Gastroesophageal sphincter (tissue), 4 donors: Measurements from ENCODE around the gene GJB3. TPM values are rescaled to one million over a fixed set of nuclear protein-coding genes. Genes with fewer than 3 reads are reported as not detected.

ENCODE experiments used
- ATAC-seq: fragments of 150-250 bp; one replicate; pipeline ENCODE4 v1.9.1; 2016; ENCODE audit warnings: mild to moderate bottlenecking, moderate library complexity
- H3K27ac ChIP-seq, 4 donors: fragments of 200-600 bp; sonication (generic) in 3 of 4; 1 replicate in 3 of 4; 2 replicates in 1 of 4; pipeline ENCODE4 v1.5.1; 2016 to 2019
- H3K27me3 ChIP-seq: fragments of 200-600 bp; sonication (generic); one replicate; pipeline ENCODE4 v1.5.1; 2019
- H3K36me3 ChIP-seq, 2 donors: fragments of 200-600 bp; sonication (generic); one replicate each; pipeline ENCODE4 v1.5.1; 2019; ENCODE audit warnings: control low read depth in 1 of 2
- H3K4me1 ChIP-seq, 3 donors: fragments of 200-600 bp; sonication (generic); 1 replicate in 2 of 3; 2 replicates in 1 of 3; pipeline ENCODE4 v1.5.1; 2016 to 2019; ENCODE audit warnings: control low read depth in 2 of 3
- H3K4me3 ChIP-seq, 2 donors: fragments of 200-600 bp; sonication (generic); one replicate each; pipeline ENCODE4 v1.5.1; 2019; ENCODE audit warnings: mild to moderate bottlenecking in 1 of 2, moderate library complexity in 1 of 2
- H3K9me3 ChIP-seq, 3 donors: fragments of 200-600 bp; sonication (generic); one replicate each; pipeline ENCODE4 v1.5.1; 2017 to 2019; ENCODE audit warnings: control low read depth in 2 of 3
- CTCF ChIP-seq, 4 experiments: fragments of 200-600 bp in 2 of 4; fragments of 450-650 bp in 2 of 4; sonication (generic) in 1 of 4; IDR thresholded peaks; one replicate each; pipeline ENCODE4 v1.5.1; 2017 to 2019; ENCODE audit warnings: antibody characterized with exemption in 4 of 4, mild to moderate bottlenecking in 2 of 4, moderate library complexity in 2 of 4
- EP300 ChIP-seq: sonication (generic); formaldehyde crosslinking; IDR thresholded peaks from one replicate; pipeline ENCODE4 v1.6.1; 2017; ENCODE audit warnings: antibody characterized with exemption, mild to moderate bottlenecking
- POLR2A ChIP-seq, 2 donors: fragments of 450-650 bp; IDR thresholded peaks; one replicate each; pipeline ENCODE4 v1.6.1; 2017; ENCODE audit warnings: antibody characterized with exemption in 2 of 2, mild to moderate bottlenecking in 2 of 2, moderate library complexity in 1 of 2
- POLR2AphosphoS5 ChIP-seq: sonication (generic); formaldehyde crosslinking; IDR thresholded peaks from one replicate; pipeline ENCODE4 v1.6.1; 2017; ENCODE audit warnings: antibody characterized with exemption
- WGBS, 2 donors: methylation state at CpG; one replicate each; pipeline ENCODE4 v1.1.5; 2018; ENCODE audit warnings: low coverage in 1 of 2; 5-methylcytosine and 5-hydroxymethylcytosine counted together
- total RNA-seq, 4 donors: library from RNA; depleted of rRNA; stranded (reverse); fragments of >200 nt; gene quantifications; one replicate each; pipeline ENCODE4 v1.1.0, GENCODE V29; 2016

Gene GJB3
- total RNA-seq, 4 donors from 2014 or later = 1.1 to 6.4 TPM; not detected in 2

- Histone ChIP-seq H3K9me3 (no peaks in the 10 kb centered on the region), H3K4me1 (peaks cover 0 to 16% (median 8%) of the 10 kb centered on the region in 3 donors), H3K27ac (no peak overlapping the region), H3K36me3 (no peaks in the 10 kb centered on the region), H3K27me3 (peaks cover 89% of the 10 kb centered on the region), H3K4me3 (no peak overlapping the region)
- 63 to 94% methylated on average over 3 to 5 of the region's 5 CpGs for WGBS, 2 donors
- TF ChIP-seq EP300 (no peak), CTCF (IDR thresholded peaks at IDR 0.05) (no peak), POLR2AphosphoS5 (no peak), POLR2A (IDR thresholded peaks at IDR 0.05) (no peak)
- ATAC-seq = no peak
These were observed 1.5 kb upstream of the GJB3 start for GRCh38 chr1:34779526-34779925.

DNA sequence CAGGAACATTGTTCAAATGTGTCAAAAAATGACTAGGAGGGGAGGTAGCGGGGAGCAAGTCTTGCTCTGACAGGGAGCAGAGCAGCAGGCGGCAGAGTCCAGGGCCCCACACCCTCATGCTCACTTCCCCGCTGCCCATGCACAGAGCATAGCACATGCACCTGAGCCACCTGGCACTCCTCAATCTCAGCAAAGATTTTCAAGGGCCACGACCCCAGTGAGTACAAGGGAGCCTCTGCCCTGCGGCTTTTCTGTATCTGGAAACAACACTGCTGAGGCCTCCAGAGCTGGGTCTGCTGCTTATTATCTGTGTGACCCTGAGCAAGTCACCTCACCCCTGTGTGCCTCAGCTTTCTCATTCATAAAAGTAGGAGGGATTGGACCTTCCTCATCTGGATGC lies 1.1 kb upstream of the GJB3 start:
- no peaks in the 10 kb centered on the region for H3K9me3 ChIP-seq
- ATAC-seq = no peak
- peaks cover 0 to 16% (median 8%) of the 10 kb centered on the region in 3 donors for H3K4me1 ChIP-seq
- 94% methylated on average over 2 of the region's 5 CpGs; no CpG with 5 or more reads in 1 of the 2 donors for WGBS, 2 donors
- no peak overlapping the region for H3K4me3 ChIP-seq
- H3K36me3 ChIP-seq = no peaks in the 10 kb centered on the region
- peaks cover 89% of the 10 kb centered on the region for H3K27me3 ChIP-seq
- TF ChIP-seq CTCF (IDR thresholded peaks at IDR 0.05) = no peak
- no peak for TF ChIP-seq POLR2A (IDR thresholded peaks at IDR 0.05)
- no peak for TF ChIP-seq EP300
- TF ChIP-seq POLR2AphosphoS5 = no peak
- H3K27ac ChIP-seq = no peak overlapping the region

DNA sequence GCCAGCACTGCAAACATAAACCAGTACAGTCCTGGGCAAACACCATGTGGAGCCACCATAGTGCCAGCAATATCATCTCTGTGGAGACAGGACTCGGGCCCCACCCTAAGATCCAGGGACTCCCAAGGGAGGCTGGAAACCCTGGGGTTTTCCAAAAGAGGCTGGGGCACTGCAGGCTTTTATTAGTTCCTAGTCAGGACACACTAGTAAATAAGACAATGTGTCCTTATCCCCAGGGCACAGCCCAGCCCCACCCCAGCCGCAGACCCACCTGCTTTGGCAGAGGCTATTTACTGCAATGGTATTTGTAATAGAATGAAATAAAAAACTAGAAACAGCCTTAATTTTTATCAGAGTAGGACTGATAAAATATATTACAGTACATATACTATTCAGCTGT lies 486 bp upstream of the GJB3 start:
- H3K9me3 ChIP-seq = no peaks in the 10 kb centered on the region
- TF ChIP-seq POLR2A (IDR thresholded peaks at IDR 0.05) = no peak
- no peak for TF ChIP-seq POLR2AphosphoS5
- no peak for TF ChIP-seq EP300
- TF ChIP-seq CTCF (IDR thresholded peaks at IDR 0.05) = no peak
- no peak overlapping the region for H3K4me3 ChIP-seq
- peaks cover 0 to 16% (median 8%) of the 10 kb centered on the region in 3 donors for H3K4me1 ChIP-seq
- H3K27ac ChIP-seq = no peak overlapping the region
- no peaks in the 10 kb centered on the region for H3K36me3 ChIP-seq
- 80% methylated on average over 1 of the region's 2 CpGs; no CpG with 5 or more reads in 1 of the 2 donors for WGBS, 2 donors
- peaks cover 91% of the 10 kb centered on the region for H3K27me3 ChIP-seq
- ATAC-seq = no peak

GRCh38 chr1:34781844-34782391 lies 904 bp downstream of the GJB3 start:
- Histone ChIP-seq H3K27me3 (peaks cover 82% of the 10 kb centered on the region), H3K9me3 (no peaks in the 10 kb centered on the region), H3K27ac (no peak overlapping the region), H3K4me3 (peak overlapping the region in 1 of 2 donors; percentile 39), H3K4me1 (peaks cover 0 to 21% (median 8%) of the 10 kb centered on the region in 3 donors), H3K36me3 (no peaks in the 10 kb centered on the region)
- WGBS, 2 donors = 0% methylated on average over 3 of the region's 18 CpGs; no CpG with 5 or more reads in 1 of the 2 donors
- ATAC-seq = no peak
- no peak for TF ChIP-seq POLR2A (IDR thresholded peaks at IDR 0.05)
- TF ChIP-seq POLR2AphosphoS5 = no peak
- TF ChIP-seq CTCF (IDR thresholded peaks at IDR 0.05) = no peak
- TF ChIP-seq EP300 = no peak

DNA sequence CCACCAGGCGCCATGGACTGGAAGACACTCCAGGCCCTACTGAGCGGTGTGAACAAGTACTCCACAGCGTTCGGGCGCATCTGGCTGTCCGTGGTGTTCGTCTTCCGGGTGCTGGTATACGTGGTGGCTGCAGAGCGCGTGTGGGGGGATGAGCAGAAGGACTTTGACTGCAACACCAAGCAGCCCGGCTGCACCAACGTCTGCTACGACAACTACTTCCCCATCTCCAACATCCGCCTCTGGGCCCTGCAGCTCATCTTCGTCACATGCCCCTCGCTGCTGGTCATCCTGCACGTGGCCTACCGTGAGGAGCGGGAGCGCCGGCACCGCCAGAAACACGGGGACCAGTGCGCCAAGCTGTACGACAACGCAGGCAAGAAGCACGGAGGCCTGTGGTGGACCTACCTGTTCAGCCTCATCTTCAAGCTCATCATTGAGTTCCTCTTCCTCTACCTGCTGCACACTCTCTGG lies 3.8 kb downstream of the GJB3 start:
- Histone ChIP-seq H3K36me3 (no peaks in the 10 kb centered on the region), H3K27ac (no peak overlapping the region), H3K4me3 (no peak overlapping the region), H3K9me3 (no peaks in the 10 kb centered on the region), H3K27me3 (peaks cover 54% of the 10 kb centered on the region), H3K4me1 (peaks cover 0 to 22% (median 8%) of the 10 kb centered on the region in 3 donors)
- ATAC-seq = no peak
- TF ChIP-seq CTCF (IDR thresholded peaks at IDR 0.05) (no peak), EP300 (no peak), POLR2A (IDR thresholded peaks at IDR 0.05) (no peak), POLR2AphosphoS5 (no peak)
- 80 to 91% methylated on average over 4 to 7 of the region's 28 CpGs for WGBS, 2 donors
